Karpas-422 (cell line): ENCODE results near the gene SRRM3. TPM values are rescaled to one million over a fixed set of nuclear protein-coding genes. Genes with fewer than 3 reads are reported as not detected.
"Not testable (repeated sequence)": the region's sequence is repeated elsewhere in the genome, so short reads cannot be mapped to it uniquely, and the experiment has no call there.

Experiments used
- DNase-seq: peaks from one replicate; pipeline ENCODE4 v3.0.0-alpha.2; 2015
- H2AFZ ChIP-seq: fragments of 200-600 bp; sonication (generic); 2 replicates; pipeline ENCODE4 v1.6.1; 2014; ENCODE audit warnings: antibody characterized with exemption, low read length, mixed read lengths
- H3K27ac ChIP-seq: fragments of 200-600 bp; sonication (generic); 2 replicates; pipeline ENCODE4 v1.5.1; 2014; ENCODE audit warnings: mild to moderate bottlenecking, low read length, moderate library complexity
- H3K27me3 ChIP-seq: fragments of 200-600 bp; sonication (generic); 2 replicates; pipeline ENCODE4 v1.6.1; 2014; ENCODE audit warnings: low read length, mixed read lengths
- H3K36me3 ChIP-seq: fragments of 200-600 bp; sonication (generic); 2 replicates; pipeline ENCODE4 v1.6.1; 2014; ENCODE audit warnings: low read length, mixed read lengths; ENCODE audit not compliant: insufficient read depth
- H3K4me1 ChIP-seq: fragments of 200-600 bp; sonication (generic); 2 replicates; pipeline ENCODE4 v1.6.1; 2014; ENCODE audit warnings: mild to moderate bottlenecking, low read length, mixed read lengths
- H3K4me2 ChIP-seq: fragments of 200-600 bp; sonication (generic); 2 replicates; pipeline ENCODE4 v1.6.1; 2014; ENCODE audit warnings: low read length, low read depth, mild to moderate bottlenecking; ENCODE audit not compliant: poor library complexity, severe bottlenecking
- H3K4me3 ChIP-seq: fragments of 200-600 bp; sonication (generic); 2 replicates; pipeline ENCODE4 v1.5.1; 2014; ENCODE audit warnings: mild to moderate bottlenecking, antibody characterized with exemption, low read length, mixed read lengths
- H3K79me2 ChIP-seq: fragments of 200-600 bp; sonication (generic); 2 replicates; pipeline ENCODE4 v1.6.1; 2014; ENCODE audit warnings: mild to moderate bottlenecking, low read length, mixed read lengths
- H3K9ac ChIP-seq: fragments of 200-600 bp; sonication (generic); 2 replicates; pipeline ENCODE4 v1.6.0; 2014; ENCODE audit warnings: low read length
- H3K9me2 ChIP-seq: fragments of 200-600 bp; sonication (generic), shearing (Covaris generic); replicated peaks from 2 replicates; pipeline ENCODE4 v1.6.0; 2014; ENCODE audit warnings: mild to moderate bottlenecking, low read length, moderate library complexity; ENCODE audit not compliant: insufficient read depth
- H3K9me3 ChIP-seq: fragments of 300-700, 200-600 bp; sonication (generic); 2 replicates; pipeline ENCODE4 v1.6.1; 2014; ENCODE audit warnings: low read length, mixed read lengths
- H4K20me1 ChIP-seq: fragments of 200-600 bp; sonication (generic); 2 replicates; pipeline ENCODE4 v1.6.1; 2014; ENCODE audit warnings: mild to moderate bottlenecking, antibody characterized with exemption, low read length, low read depth; ENCODE audit not compliant: insufficient read depth
- total RNA-seq: library from RNA; depleted of rRNA; stranded (reverse); fragments of >200 nt; shearing (Covaris generic); gene quantifications from 2 replicates; pipeline ENCODE4 v1.2.3, GENCODE V29; 2014; ENCODE audit warnings: low replicate concordance

The SRRM3 gene
- total RNA-seq, 1 experiment from 2014 or later: not detected

DNA sequence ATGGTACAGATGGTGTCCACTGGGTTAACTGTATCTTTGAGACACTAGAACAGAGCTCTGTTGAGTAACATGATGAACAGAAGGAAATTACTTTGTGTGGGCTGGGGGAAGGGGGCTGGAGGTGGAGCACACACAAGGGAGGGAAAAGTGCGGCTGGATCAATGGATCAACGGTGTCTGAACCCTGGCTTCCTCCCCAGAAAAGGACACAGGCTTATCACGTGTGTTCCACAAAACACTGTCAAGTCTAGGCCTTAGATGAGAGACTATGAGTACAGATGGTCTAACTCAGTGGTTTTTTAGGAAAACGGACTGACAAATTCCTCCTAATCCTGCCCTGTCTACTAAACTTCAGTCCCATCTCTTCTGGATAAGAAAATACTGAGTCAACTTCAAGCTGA is 128.6 kb downstream of the SRRM3 start:
- Histone ChIP-seq H3K79me2 (peaks cover 80% of the 10 kb centered on the region), H3K27ac (no peak overlapping the region), H3K9me2 (no peaks in the 10 kb centered on the region), H3K36me3 (peaks cover 50% of the 10 kb centered on the region), H4K20me1 (peaks cover 84% of the 10 kb centered on the region), H3K27me3 (no peaks in the 10 kb centered on the region), H3K9me3 (no peaks in the 10 kb centered on the region), H3K4me1 (no peaks in the 10 kb centered on the region), H3K4me2 (no peak overlapping the region), H2AFZ (no peak overlapping the region), H3K9ac (no peak overlapping the region), H3K4me3 (no peak overlapping the region)
- no peak for DNase-seq

GRCh38 chr7:76330673-76331072 is 129.0 kb downstream of the SRRM3 start:
- Histone ChIP-seq H3K4me3 (no peak overlapping the region), H3K27ac (no peak overlapping the region), H3K9me3 (no peaks in the 10 kb centered on the region), H3K79me2 (peaks cover 84% of the 10 kb centered on the region), H2AFZ (no peak overlapping the region), H3K4me1 (no peaks in the 10 kb centered on the region), H3K9ac (no peak overlapping the region), H3K27me3 (no peaks in the 10 kb centered on the region), H3K9me2 (no peaks in the 10 kb centered on the region), H4K20me1 (peaks cover 86% of the 10 kb centered on the region), H3K4me2 (no peak overlapping the region), H3K36me3 (peaks cover 46% of the 10 kb centered on the region)
- no peak for DNase-seq

GRCh38 chr7:76332078-76332477 is 130.4 kb downstream of the SRRM3 start:
- Histone ChIP-seq H2AFZ (no peak overlapping the region), H3K27ac (no peak overlapping the region), H3K4me3 (no peak overlapping the region), H3K79me2 (peaks cover 90% of the 10 kb centered on the region), H3K9me3 (no peaks in the 10 kb centered on the region), H3K9ac (no peak overlapping the region), H3K9me2 (no peaks in the 10 kb centered on the region), H3K4me2 (no peak overlapping the region), H3K27me3 (no peaks in the 10 kb centered on the region), H3K36me3 (peaks cover 42% of the 10 kb centered on the region), H4K20me1 (peaks cover 89% of the 10 kb centered on the region), H3K4me1 (no peaks in the 10 kb centered on the region)
- DNase-seq: no peak

DNA sequence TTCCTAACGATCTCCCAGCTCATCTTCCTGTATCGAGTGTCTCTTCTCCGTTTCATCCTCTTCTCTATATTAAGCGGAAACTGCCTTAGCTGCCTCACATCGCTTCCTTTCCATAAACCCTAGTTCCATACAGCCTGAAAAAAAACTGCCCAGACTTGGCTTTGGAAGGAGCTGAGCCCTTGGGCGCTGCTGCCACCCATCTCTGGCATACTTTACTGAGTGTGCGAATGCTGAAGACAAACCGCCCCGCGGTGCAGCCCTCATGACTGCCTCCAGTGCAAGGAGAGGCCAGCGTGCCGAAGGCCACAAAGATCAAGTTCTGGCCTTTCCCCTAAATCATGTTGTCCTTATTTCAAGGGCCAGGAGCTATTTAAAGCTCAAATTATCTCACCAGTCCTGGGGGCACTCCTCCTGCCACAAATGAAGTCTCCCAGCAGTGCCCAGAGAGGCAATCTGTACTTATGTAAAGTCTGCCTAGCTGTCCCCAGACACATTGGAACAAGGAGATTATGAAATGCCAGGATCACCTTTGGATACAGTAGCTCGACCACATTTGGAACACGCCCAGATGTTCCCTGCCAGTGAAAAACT is 131.9 kb downstream of the SRRM3 start:
- H3K4me1 ChIP-seq: no peaks in the 10 kb centered on the region
- H3K4me3 ChIP-seq: no peak overlapping the region
- no peaks in the 10 kb centered on the region for H3K9me3 ChIP-seq
- H3K27ac ChIP-seq: no peak overlapping the region
- H3K9ac ChIP-seq: no peak overlapping the region
- no peak overlapping the region for H2AFZ ChIP-seq
- no peak for DNase-seq
- no peak overlapping the region for H3K4me2 ChIP-seq
- peaks cover 54% of the 10 kb centered on the region for H3K36me3 ChIP-seq
- H4K20me1 ChIP-seq: peaks cover 94% of the 10 kb centered on the region
- no peaks in the 10 kb centered on the region for H3K9me2 ChIP-seq
- peaks cover 99% of the 10 kb centered on the region for H3K79me2 ChIP-seq
- H3K27me3 ChIP-seq: no peaks in the 10 kb centered on the region

DNA sequence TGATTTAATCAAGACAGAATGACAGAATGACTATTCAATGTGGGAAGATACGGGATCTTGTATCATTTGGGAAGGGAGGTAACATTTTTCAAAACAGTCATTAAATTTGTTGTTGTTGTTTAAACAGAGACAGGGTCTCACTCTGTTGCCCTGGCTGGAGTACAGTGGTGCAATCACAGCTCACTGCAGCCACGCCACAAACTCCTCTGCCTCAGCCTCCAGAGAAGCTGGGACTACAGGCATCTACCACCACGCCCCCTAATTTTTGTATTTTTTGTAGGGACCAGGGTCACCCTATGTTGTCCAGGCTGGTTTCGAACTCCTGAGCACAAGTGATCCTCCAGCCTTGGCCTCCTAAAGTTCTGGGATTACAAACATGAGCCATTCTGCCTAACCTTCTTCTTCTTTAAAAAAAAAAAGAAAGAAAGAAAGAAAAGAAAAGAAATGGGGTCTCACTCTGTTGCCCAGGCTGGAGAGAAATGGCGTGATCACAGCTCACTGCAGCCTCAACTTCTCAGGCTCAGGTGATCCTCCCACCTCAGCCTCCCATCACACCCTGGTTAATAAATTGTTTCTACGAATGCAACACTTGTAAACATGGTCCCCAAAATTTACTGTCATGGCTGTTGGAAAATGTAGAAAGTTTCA is 132.7 kb downstream of the SRRM3 start:
- H3K27me3 ChIP-seq: no peaks in the 10 kb centered on the region
- no peak overlapping the region for H3K9ac ChIP-seq
- DNase-seq: no peak
- H3K79me2 ChIP-seq: peaks cover 99% of the 10 kb centered on the region
- no peak overlapping the region for H3K27ac ChIP-seq
- H2AFZ ChIP-seq: no peak overlapping the region
- peaks cover 48% of the 10 kb centered on the region for H3K36me3 ChIP-seq
- no peaks in the 10 kb centered on the region for H3K9me2 ChIP-seq
- peaks cover 92% of the 10 kb centered on the region for H4K20me1 ChIP-seq
- H3K4me1 ChIP-seq: no peaks in the 10 kb centered on the region
- H3K4me2 ChIP-seq: no peak overlapping the region
- no peaks in the 10 kb centered on the region for H3K9me3 ChIP-seq
- H3K4me3 ChIP-seq: no peak overlapping the region

- not testable (repeated sequence) for H3K27ac ChIP-seq, H3K4me2 ChIP-seq, H3K9me2 ChIP-seq, H3K9me3 ChIP-seq, H3K9ac ChIP-seq, H2AFZ ChIP-seq, H3K27me3 ChIP-seq, H3K4me3 ChIP-seq, DNase-seq, H3K4me1 ChIP-seq
- peaks cover 91% of the 10 kb centered on the region for H4K20me1 ChIP-seq
- H3K79me2 ChIP-seq: peaks cover 99% of the 10 kb centered on the region
- peaks cover 51% of the 10 kb centered on the region for H3K36me3 ChIP-seq
Measured at GRCh38 chr7:76335417-76335816, 133.7 kb downstream of the SRRM3 start.

- Histone ChIP-seq H2AFZ (no peak overlapping the region), H4K20me1 (peaks cover 89% of the 10 kb centered on the region), H3K9me2 (no peaks in the 10 kb centered on the region), H3K4me3 (no peak overlapping the region), H3K79me2 (peaks cover 99% of the 10 kb centered on the region), H3K9ac (no peak overlapping the region), H3K4me1 (no peaks in the 10 kb centered on the region), H3K36me3 (peaks cover 50% of the 10 kb centered on the region), H3K27me3 (no peaks in the 10 kb centered on the region), H3K4me2 (no peak overlapping the region), H3K9me3 (no peaks in the 10 kb centered on the region), H3K27ac (no peak overlapping the region)
- DNase-seq: no peak
Measured at GRCh38 chr7:76336094-76336493, 134.4 kb downstream of the SRRM3 start.
